HG02885 (cell line): ENCODE measurements around the gene ATP4B.

Experiments used
- ATAC-seq: cut with Tn5 transposase; IDR thresholded peaks from one replicate; pipeline ENCODE4 v1.9.1; 2021; ENCODE audit warnings: mild to moderate bottlenecking; ENCODE audit not compliant: unreplicated experiment, poor library complexity

ATP4B gene

GRCh38 chr13:113611996-113612395 lies 46.0 kb downstream of the ATP4B start:
- ATAC-seq = no peak

GRCh38 chr13:113610266-113610665 lies 47.7 kb downstream of the ATP4B start:
- ATAC-seq = no peak

GRCh38 chr13:113609616-113610015 lies 48.4 kb downstream of the ATP4B start:
- ATAC-seq = no peak

- no peak for ATAC-seq
Measured at GRCh38 chr13:113608967-113609533, 48.9 kb downstream of the ATP4B start.

- ATAC-seq = no peak
Measured at GRCh38 chr13:113607889-113608635, 49.9 kb downstream of the ATP4B start.

GRCh38 chr13:113607056-113607888 lies 50.7 kb downstream of the ATP4B start:
- ATAC-seq = no peak

GRCh38 chr13:113605866-113606438 lies 52.0 kb downstream of the ATP4B start:
- no peak for ATAC-seq

GRCh38 chr13:113605461-113605860 lies 52.5 kb downstream of the ATP4B start:
- ATAC-seq = no peak

GRCh38 chr13:113604186-113604585 lies 53.8 kb downstream of the ATP4B start:
- ATAC-seq = peak; percentile 84

GRCh38 chr13:113603116-113603710 lies 54.8 kb downstream of the ATP4B start:
- ATAC-seq = no peak

GRCh38 chr13:113602291-113602988 lies 55.6 kb downstream of the ATP4B start:
- ATAC-seq = no peak

- ATAC-seq = no peak
Measured at GRCh38 chr13:113601166-113602070, 56.6 kb downstream of the ATP4B start.

- ATAC-seq = no peak
Measured at GRCh38 chr13:113599391-113599790, 58.6 kb downstream of the ATP4B start.
